SK-N-MC (cell line): ENCODE measurements around the gene ANKRD33.

Experiments
- EZH2 ChIP-seq: fragments of 200-600 bp; sonication (generic); IDR thresholded peaks from one replicate; pipeline ENCODE4 v1.6.1; 2017; ENCODE audit warnings: antibody characterized with exemption
- FOXP2 ChIP-seq: optimal IDR thresholded peaks from 2 replicates; pipeline ENCODE3; 2011; ENCODE audit warnings: mild to moderate bottlenecking, moderate library complexity; ENCODE audit not compliant: insufficient read depth; ENCODE audit errors: extremely low read length, control extremely low read depth
- POLR2AphosphoS5 ChIP-seq: IDR thresholded peaks from 2 replicates; pipeline ENCODE4 v1.6.1; 2012; ENCODE audit warnings: mild to moderate bottlenecking, low read depth, low read length, borderline replicate concordance

GRCh38 chr12:51896236-51896635, 8.3 kb downstream of the ANKRD33 start:
- no peak for TF ChIP-seq EZH2
- TF ChIP-seq POLR2AphosphoS5 = no peak
- no peak for TF ChIP-seq FOXP2
